AG10803 (cell line): ENCODE data around the gene EFNA1.

Source experiments
- DNase-seq: peaks from one replicate; pipeline ENCODE4 v3.0.0; 2010; ENCODE audit warnings: low read depth
- H3K4me3 ChIP-seq: 2 replicates; pipeline ENCODE4 v1.5.1; 2011; ENCODE audit warnings: mild to moderate bottlenecking, low read length, control low read depth
- CTCF ChIP-seq: conservative IDR thresholded peaks from 2 replicates; pipeline ENCODE4 v1.5.1; 2011; ENCODE audit warnings: mild to moderate bottlenecking, low read length, control low read depth, inconsistent platforms

EFNA1 gene

DNA sequence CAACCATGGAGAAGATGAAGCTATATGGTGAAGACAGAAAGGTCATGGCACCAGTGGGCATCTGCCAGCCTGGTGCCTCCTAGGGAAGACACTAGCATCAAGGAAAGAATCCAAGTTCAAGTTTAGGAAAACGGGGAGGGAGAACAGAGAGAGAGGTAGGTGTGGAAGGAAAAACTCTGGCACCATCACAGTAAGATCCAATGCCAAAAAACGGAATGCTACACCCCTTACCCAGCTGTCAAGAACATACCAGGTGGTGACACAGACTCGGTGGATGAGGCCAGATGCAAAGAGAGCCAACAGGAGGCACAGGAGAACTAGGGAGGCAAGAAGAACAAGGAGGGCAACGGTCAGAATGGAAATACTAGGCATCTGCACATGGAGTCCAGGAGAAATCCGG, 41.9 kb downstream of the EFNA1 start:
- DNase-seq: no peak
- no peak overlapping the region for H3K4me3 ChIP-seq
- no peak for TF ChIP-seq CTCF

DNA sequence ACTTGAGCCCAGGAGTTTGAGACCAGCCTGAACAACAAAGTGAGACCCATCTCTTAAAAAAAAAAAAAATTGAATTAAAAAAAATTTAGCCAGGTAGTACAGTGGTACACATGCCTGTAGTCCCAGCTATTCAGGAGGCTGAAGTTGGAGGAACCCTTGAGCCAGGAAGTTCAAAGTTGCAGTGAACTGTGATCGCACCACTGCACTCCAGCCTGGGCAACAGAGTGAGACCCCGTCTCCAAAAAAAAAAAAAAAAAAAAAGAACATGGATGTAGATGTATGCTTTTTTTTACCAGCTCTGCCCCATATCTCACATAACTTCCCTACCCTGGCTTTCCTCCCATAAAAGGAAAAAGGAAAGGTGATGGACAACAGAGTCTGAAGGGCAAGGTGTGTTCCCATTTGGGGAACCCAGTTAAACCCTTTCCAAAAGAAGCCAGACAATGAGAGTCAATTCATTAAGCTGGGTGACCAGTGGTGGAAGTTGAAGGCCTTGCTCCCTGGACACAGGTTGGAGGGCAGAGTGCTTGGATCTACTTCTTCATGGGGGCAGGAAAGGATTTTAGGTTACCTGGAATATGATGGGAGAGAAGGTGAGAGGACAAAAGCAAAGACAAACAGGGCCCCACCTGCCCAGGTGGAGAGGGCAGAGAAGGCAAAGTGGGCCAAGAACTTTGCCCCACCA, 42.6 kb downstream of the EFNA1 start:
- no peak for TF ChIP-seq CTCF
- DNase-seq: no peak
- H3K4me3 ChIP-seq: no peak overlapping the region

- TF ChIP-seq CTCF: no peak
- no peak for DNase-seq
Observed at GRCh38 chr1:155170806-155171205, 43.1 kb downstream of the EFNA1 start.

DNA sequence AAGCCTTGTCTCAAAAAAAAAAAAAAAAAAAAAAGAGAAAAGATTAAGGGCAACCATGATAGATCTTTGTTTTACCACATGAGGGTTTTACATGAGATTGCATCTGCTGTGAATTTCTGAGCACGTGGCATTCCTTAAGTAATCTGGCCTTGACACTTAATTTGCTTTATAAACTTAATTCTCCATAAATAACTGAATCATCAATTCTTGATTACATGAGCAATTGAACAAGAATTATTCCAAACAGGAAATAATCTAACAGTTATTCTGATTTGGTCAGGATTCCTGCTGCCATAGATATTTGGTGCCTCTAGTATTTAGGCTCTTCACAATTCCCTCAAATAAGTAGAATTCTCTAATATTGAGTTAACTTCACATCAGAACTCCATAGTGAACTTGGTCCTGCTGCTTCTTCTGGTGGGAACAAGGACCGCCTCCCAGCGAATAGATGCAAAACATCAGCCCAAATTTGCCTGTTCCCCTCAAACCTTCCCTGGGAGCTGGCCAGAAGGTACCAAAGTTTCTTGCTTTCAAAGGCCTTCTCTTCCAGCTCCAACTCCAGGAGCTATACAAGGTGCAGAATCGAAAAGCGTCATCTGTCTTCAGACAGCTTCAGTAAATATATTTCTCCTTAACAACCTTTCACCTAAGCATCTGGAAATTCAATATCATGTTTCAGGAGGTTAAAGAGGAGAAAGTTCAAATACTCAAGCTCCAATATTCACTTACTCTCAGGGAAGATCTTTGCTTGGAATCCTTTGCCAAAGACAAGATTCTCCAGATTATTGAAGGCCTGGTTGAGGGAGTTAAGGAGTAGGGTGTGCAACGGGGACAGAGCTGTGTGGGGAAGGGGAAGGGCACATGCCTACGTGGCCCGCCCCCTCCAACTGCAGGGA, 44.4 kb downstream of the EFNA1 start:
- TF ChIP-seq CTCF: no peak
- peak overlapping the region; percentile 98 for H3K4me3 ChIP-seq
- DNase-seq: no peak

More at GRCh38 chr1:155170806-155171205, 43.1 kb downstream of the EFNA1 start:
- no peak overlapping the region for H3K4me3 ChIP-seq

GRCh38 chr1:155172732-155173477, 45.2 kb downstream of the EFNA1 start, which contains the start of gene KRTCAP2:
KRTCAP2 (minus strand) TSS chr1:155173304; CDS start chr1:155173224, 80 bp downstream.
- peak; percentile 95 for DNase-seq
- TF ChIP-seq CTCF: peak; percentile 86
- H3K4me3 ChIP-seq: peak within 1 kb of the TSS; percentile 98

GRCh38 chr1:155173478-155174323, 46.0 kb downstream of the EFNA1 start, which contains the start of gene TRIM46:
TRIM46 (plus strand) TSS chr1:155173849; CDS start chr1:155173967, 118 bp downstream.
- peak within 1 kb of the TSS; percentile 98 for H3K4me3 ChIP-seq
- peak; percentile 47 for DNase-seq
- TF ChIP-seq CTCF: no peak
